Epithelial cell of proximal tubule (primary cell): ENCODE results near the gene SPCS1. TPM values are rescaled to one million over a fixed set of nuclear protein-coding genes. Genes with fewer than 3 reads are reported as not detected.

Experiments
- DNase-seq: peaks from one replicate; pipeline ENCODE4 v3.0.0-alpha.2; 2011; ENCODE audit warnings: low read depth
- H3K4me3 ChIP-seq: 2 replicates; pipeline ENCODE4 v1.5.1; 2011; ENCODE audit warnings: low read depth, mild to moderate bottlenecking, low read length
- CTCF ChIP-seq: conservative IDR thresholded peaks from 2 replicates; pipeline ENCODE4 v1.5.1; 2012; ENCODE audit warnings: low read depth, mild to moderate bottlenecking, low read length
- total RNA-seq: library from RNA; depleted of rRNA; stranded (reverse); fragments of >200 nt; gene quantifications from 2 replicates; pipeline ENCODE4 v1.2.3, GENCODE V29; 2015

The SPCS1 gene
- total RNA-seq, 1 donor from 2014 or later, result 212 TPM

GRCh38 chr3:52752045-52752660, 46.2 kb downstream of the SPCS1 start:
- TF ChIP-seq CTCF, result no peak
- H3K4me3 ChIP-seq, result no peak overlapping the region
- DNase-seq, result no peak

- H3K4me3 ChIP-seq, result no peak overlapping the region
- TF ChIP-seq CTCF, result no peak
- DNase-seq, result no peak
These were observed 48.5 kb downstream of the SPCS1 start for GRCh38 chr3:52754373-52754772.

- no peak for DNase-seq
- no peak overlapping the region for H3K4me3 ChIP-seq
- no peak for TF ChIP-seq CTCF
These were observed 50.2 kb downstream of the SPCS1 start for GRCh38 chr3:52756141-52756540.

Other genes with a start within 250 kb of the SPCS1 start
- gene STAB1, start 210.8 kb upstream of the SPCS1 start, total RNA-seq, result 0.14 and 0.52 TPM in 2 replicates
- 144 and 229 TPM in 2 replicates for gene NT5DC2, start 172.2 kb upstream of the SPCS1 start, total RNA-seq
- gene UQCC5, start 169.5 kb upstream of the SPCS1 start, total RNA-seq, result 1.4 and 2.4 TPM in 2 replicates
- 40.5 and 51.5 TPM in 2 replicates for gene PBRM1, start 20.2 kb upstream of the SPCS1 start, total RNA-seq
- gene GNL3, start 20.1 kb upstream of the SPCS1 start, total RNA-seq, result 128 and 141 TPM in 2 replicates
- gene GLT8D1, start 315 bp upstream of the SPCS1 start, total RNA-seq, result 59.2 and 59.5 TPM in 2 replicates
- 13.3 and 22.9 TPM in 2 replicates for gene NEK4, start 64.8 kb downstream of the SPCS1 start, total RNA-seq
- not detected in 2 replicates for gene ITIH1, start 71.5 kb downstream of the SPCS1 start, total RNA-seq
- not detected in 2 replicates for gene ITIH3, start 88.7 kb downstream of the SPCS1 start, total RNA-seq
- 0.07 TPM in 1 of 2 replicates, not detected in the other for gene ITIH4, start 124.6 kb downstream of the SPCS1 start, total RNA-seq
- not detected in 2 replicates for gene MUSTN1, start 128.9 kb downstream of the SPCS1 start, total RNA-seq
- gene STIMATE, start 191.4 kb downstream of the SPCS1 start, total RNA-seq, result 7.7 and 13.1 TPM in 2 replicates